HepG2 (cell line): ENCODE results near the gene RHBDL1. TPM values are rescaled to one million over a fixed set of nuclear protein-coding genes. Genes with fewer than 3 reads are reported as not detected.

Source experiments
- ATAC-seq: fragments of 200-7000 bp; cut with Tn5 transposase; 3 replicates; pipeline ENCODE4 v1.9.1; 2020; ENCODE audit warnings: mild to moderate bottlenecking, moderate library complexity
- BruUV-seq: library from RNA; stranded (reverse); fragments of 400-500 nt; replicated peaks from 2 replicates; lab custom pipeline; 2021; lab: Mats Ljungman, UMichigan
- CTCF ChIA-PET: fragments of 300-600 bp; formaldehyde crosslinking; extraction: SDS; loops from one replicate; lab custom pipeline; 2021; ENCODE audit warnings: low total read pairs, inconsistent platforms, low intra/inter-chr PET ratio; lab: Yijun Ruan, JAX
- POLR2A ChIA-PET: fragments of 350-600 bp; sonication (Branson Sonifier 250); formaldehyde crosslinking; loops from one replicate; lab custom pipeline; 2020; ENCODE audit warnings: antibody characterized with exemption, inconsistent platforms; lab: Yijun Ruan, JAX
- DNase-seq: peaks from one replicate; pipeline ENCODE4 v3.0.0-alpha.2; 2015; ENCODE audit warnings: low spot score
- FAIRE-seq: peaks from 3 replicates; lab custom pipeline; 2011; peaks lifted over from hg19 to GRCh38; lab: Jason Lieb, UNC
- H2AFZ ChIP-seq: one replicate; pipeline ENCODE4 v1.6.1; 2011; ENCODE audit warnings: low read length, inconsistent platforms
- H3K27ac ChIP-seq: fragments of 300-600 bp; 3 replicates; pipeline ENCODE4 v1.8.0; 2011; ENCODE audit warnings: mixed run types, mild to moderate bottlenecking, mixed read lengths, low read length, inconsistent platforms; ENCODE audit not compliant: insufficient read depth; ENCODE audit errors: extremely low read length
- H3K27me3 ChIP-seq, 2 experiments: fragments of 200-600 bp in 1 of 2; 2 replicates in 1 of 2; 3 replicates in 1 of 2; pipeline versions ENCODE4 v1.6.0 to v1.8.0; 2011; ENCODE audit warnings: low read length in 2 of 2, mild to moderate bottlenecking in 2 of 2, moderate library complexity in 2 of 2, inconsistent platforms in 1 of 2; ENCODE audit not compliant: insufficient read depth in 2 of 2, control insufficient read depth in 1 of 2
- H3K36me3 ChIP-seq, 2 experiments: fragments of 200-600 bp in 1 of 2; replicated peaks in 1 of 2; 2 replicates in 1 of 2; 3 replicates in 1 of 2; pipeline versions ENCODE4 v1.5.1 to v1.8.0; 2011; ENCODE audit warnings: low read length in 2 of 2, inconsistent platforms in 1 of 2; ENCODE audit not compliant: insufficient read depth in 2 of 2, control insufficient read depth in 1 of 2
- H3K4me1 ChIP-seq: 2 replicates; pipeline ENCODE4 v1.5.1; 2012; ENCODE audit warnings: low read length, inconsistent platforms; ENCODE audit not compliant: insufficient read depth
- H3K4me2 ChIP-seq: 2 replicates; pipeline ENCODE4 v1.6.0; 2011; ENCODE audit warnings: low read depth, low read length, inconsistent platforms
- H3K4me3 ChIP-seq, 3 experiments: fragments of 200-600 bp in 1 of 3; sonication (generic), shearing (Covaris generic) in 1 of 3; replicated peaks in 1 of 3; 2 replicates each; pipeline ENCODE4 v1.5.1; 2011 to 2016; ENCODE audit warnings: low read length in 3 of 3, inconsistent platforms in 2 of 3, low read depth in 2 of 3, mild to moderate bottlenecking in 2 of 3, control low read depth in 1 of 3, mixed read lengths in 1 of 3; ENCODE audit not compliant: insufficient read depth in 1 of 3
- H3K79me2 ChIP-seq: one replicate; pipeline ENCODE4 v1.6.1; 2011; ENCODE audit warnings: low read length, inconsistent platforms; ENCODE audit not compliant: insufficient read depth
- H3K9ac ChIP-seq: 2 replicates; pipeline ENCODE4 v1.6.0; 2011; ENCODE audit warnings: mild to moderate bottlenecking, low read depth, low read length, inconsistent platforms; ENCODE audit not compliant: insufficient read depth
- H3K9me3 ChIP-seq: 2 replicates; pipeline ENCODE4 v1.5.1; 2012; ENCODE audit warnings: mild to moderate bottlenecking, low read length
- H4K20me1 ChIP-seq: 2 replicates; pipeline ENCODE4 v1.6.0; 2011; ENCODE audit warnings: inconsistent platforms, mild to moderate bottlenecking, low read length, moderate library complexity; ENCODE audit not compliant: insufficient read depth
- AGO1 ChIP-seq: fragments of 200-400 bp; formaldehyde crosslinking; IDR thresholded peaks from 2 replicates; pipeline ENCODE4 v1.6.1; 2017; ENCODE audit warnings: mild to moderate bottlenecking, low read depth, low read length, moderate library complexity; ENCODE audit not compliant: poor library complexity, severe bottlenecking
- HNRNPUL1 ChIP-seq: fragments of 200-400 bp; formaldehyde crosslinking; IDR thresholded peaks from 2 replicates; pipeline ENCODE4 v1.6.1; 2017; ENCODE audit warnings: low read depth, mild to moderate bottlenecking, low read length, moderate library complexity
- MTA1 ChIP-seq: sonication (generic); formaldehyde crosslinking; IDR thresholded peaks from 2 replicates; pipeline ENCODE4 v1.4.0; 2020; ENCODE audit warnings: missing genetic modification reagents, mild to moderate bottlenecking, borderline replicate concordance
- PAWR ChIP-seq: sonication (generic); formaldehyde crosslinking; IDR thresholded peaks from 2 replicates; pipeline ENCODE4 v1.4.0; 2020; ENCODE audit warnings: missing genetic modification reagents, mild to moderate bottlenecking, borderline replicate concordance
- ZNF180 ChIP-seq: sonication (generic); formaldehyde crosslinking; IDR thresholded peaks from 2 replicates; pipeline ENCODE4 v1.4.0; 2020; ENCODE audit warnings: low read depth, missing genetic modification reagents, borderline replicate concordance
- WGBS: methylation state at CpG from one replicate; pipeline ENCODE4 v1.1.6; 2017; ENCODE audit warnings: low lambda C conversion rate; 5-methylcytosine and 5-hydroxymethylcytosine counted together
- in situ Hi-C: cut with HindIII; loops from 2 replicates; pipeline ENCODE4 v1.10.0; 2017; ENCODE audit warnings: low pct_unique_long_range_greater_than_20kb; ENCODE audit not compliant: extremely low pct_ligation_motif_present
- intact Hi-C: fragments of 100-400 bp; cut with micrococcal nuclease; formaldehyde crosslinking; loops from one replicate; pipeline ENCODE4 v1.10.0; 2022; ENCODE audit not compliant: unreplicated experiment
- polyA plus RNA-seq, 8 experiments: library from polyadenylated mRNA; depleted of rRNA in 3 of 8; stranded (reverse) in 7 of 8; unstranded in 1 of 8; fragments of >200 nt; fragmentation: Illumina TruSeq in 4 of 8; extraction: Trizol in 4 of 8; gene quantifications; 2 replicates each; pipeline versions ENCODE4 v1.2.1 to v1.2.3, GENCODE V29; 2011 to 2016; ENCODE audit warnings: low read depth in 4 of 8, missing spikeins in 1 of 8, mixed read lengths in 1 of 8; ENCODE audit not compliant: insufficient read depth in 1 of 8
- total RNA-seq, 5 experiments: library from RNA; depleted of rRNA; stranded (reverse); fragments of >200 nt; fragmentation: Illumina TruSeq; extraction: Trizol; gene quantifications; 2 replicates each; pipeline ENCODE4 v1.2.3, GENCODE V29; 2016; ENCODE audit warnings: low read depth in 1 of 5

RHBDL1 gene
- total and polyA plus RNA-seq, 2 of the 13 experiments (the other 11 are each of a cell fraction or from before 2014, with no cell fraction given): 1.8 to 3.8 TPM

DNA sequence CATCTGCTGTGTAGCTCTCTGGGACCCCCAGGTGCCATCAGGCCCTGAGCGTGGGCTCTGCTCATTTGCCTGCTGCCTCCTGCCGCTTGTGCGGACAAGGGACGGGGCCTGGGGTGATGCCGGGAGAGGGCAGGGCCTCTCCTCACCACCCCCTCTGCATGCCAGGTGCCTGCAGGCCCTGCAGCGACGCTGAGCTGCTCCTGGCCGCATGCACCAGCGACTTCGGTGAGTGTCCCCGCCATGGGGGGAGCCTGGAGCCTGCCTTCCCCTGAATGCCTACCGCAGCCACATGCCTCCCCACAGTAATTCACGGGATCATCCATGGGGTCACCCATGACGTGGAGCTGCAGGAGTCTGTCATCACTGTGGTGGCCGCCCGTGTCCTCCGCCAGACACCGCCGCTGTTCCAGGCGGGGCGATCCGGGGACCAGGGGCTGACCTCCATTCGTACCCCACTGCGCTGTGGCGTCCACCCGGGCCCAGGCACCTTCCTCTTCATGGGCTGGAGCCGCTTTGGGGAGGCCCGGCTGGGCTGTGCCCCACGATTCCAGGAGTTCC lies 41.4 kb downstream of the RHBDL1 start (continued):
- no peak for TF ChIP-seq MTA1
- no peak for TF ChIP-seq PAWR (CRISPR knock-in tag)
- peak; percentile 23 for TF ChIP-seq AGO1

DNA sequence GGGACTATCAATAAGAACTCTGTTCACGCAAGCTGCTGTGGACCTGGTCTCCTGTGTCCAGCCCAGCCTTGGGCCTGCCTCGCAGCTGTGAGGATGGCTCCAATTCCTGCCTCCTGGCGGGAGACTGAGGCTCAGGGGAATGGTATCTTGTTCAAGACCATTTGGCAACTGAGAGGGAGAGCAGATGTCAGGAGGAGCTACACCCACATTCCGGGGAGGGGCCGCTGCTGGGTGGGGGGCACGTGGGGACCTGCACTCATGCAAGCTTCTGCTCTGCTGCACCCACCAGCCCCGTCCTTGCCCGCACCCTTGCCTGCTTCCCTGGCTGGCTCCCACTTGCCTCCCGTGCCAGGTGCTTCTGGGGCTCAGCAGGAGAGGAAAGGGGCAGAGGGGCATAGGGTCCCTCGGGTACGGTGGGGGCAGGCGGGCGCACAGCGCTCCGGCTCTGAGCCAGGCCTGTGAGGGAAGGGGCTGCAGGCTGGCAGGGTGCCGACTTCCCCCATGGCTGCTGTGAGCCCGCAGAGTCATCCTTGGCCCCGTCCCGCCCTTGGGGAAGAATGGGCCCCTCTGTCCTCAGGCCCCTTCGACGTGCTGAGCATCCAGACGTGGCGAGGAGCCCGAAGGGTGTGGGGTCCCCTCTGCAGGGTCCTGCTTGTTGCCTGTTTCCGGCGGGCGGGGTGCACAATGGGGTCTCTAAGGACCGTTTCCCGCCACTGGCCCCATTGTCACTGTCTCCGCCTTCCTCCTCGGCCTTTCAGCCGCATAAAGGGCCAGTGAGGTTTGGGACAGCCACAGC lies 42.2 kb downstream of the RHBDL1 start:
- H3K4me1 ChIP-seq: peaks cover 53% of the 10 kb centered on the region
- intact Hi-C loops: no loop called here
- H4K20me1 ChIP-seq: peaks cover 5% of the 10 kb centered on the region
- BruUV-seq: no TSS peak
- no peak for FAIRE-seq
- no peak overlapping the region for H3K27ac ChIP-seq
- no peak for TF ChIP-seq ZNF180 (CRISPR knock-in tag)
- TF ChIP-seq AGO1: peak; percentile 29
- TF ChIP-seq, all 625 proteins: peak for 1
- H3K4me2 ChIP-seq: no peak overlapping the region
- H2AFZ ChIP-seq: no peak overlapping the region
- H3K4me3 ChIP-seq: no peak overlapping the region
- ATAC-seq (no peak), DNase-seq (no peak)
- no peak overlapping the region for H3K9ac ChIP-seq
- ChIA-PET POLR2A (no interaction called here), CTCF (no interaction called here)
- H3K79me2 ChIP-seq: peaks cover 3% of the 10 kb centered on the region
- WGBS: 100% methylated on average over 5 of the region's 32 CpGs
- no peaks in the 10 kb centered on the region for H3K36me3 ChIP-seq
- in situ Hi-C loops: no loop called here
- H3K9me3 ChIP-seq: no peaks in the 10 kb centered on the region
- no peaks in the 10 kb centered on the region for H3K27me3 ChIP-seq

GRCh38 chr16:718389-718788 lies 42.9 kb downstream of the RHBDL1 start:
- in situ Hi-C loops: no loop called here
- Histone ChIP-seq H3K79me2 (peaks cover 3% of the 10 kb centered on the region), H3K4me3 (no peak overlapping the region), H3K27me3 (no peaks in the 10 kb centered on the region), H4K20me1 (peaks cover 5% of the 10 kb centered on the region), H3K4me2 (no peak overlapping the region), H3K9me3 (no peaks in the 10 kb centered on the region), H3K4me1 (peaks cover 50% of the 10 kb centered on the region), H3K36me3 (no peaks in the 10 kb centered on the region), H3K9ac (no peak overlapping the region), H2AFZ (no peak overlapping the region), H3K27ac (no peak overlapping the region)
- CTCF ChIA-PET: no interaction called here
- POLR2A ChIA-PET: no interaction called here
- no peak for TF ChIP-seq HNRNPUL1
- TF ChIP-seq AGO1: peak; percentile 49
- ATAC-seq (no peak), DNase-seq (no peak), FAIRE-seq (no peak)
- intact Hi-C loops: no loop called here
- 100% methylated on average over 6 of the region's 9 CpGs for WGBS
- BruUV-seq: no TSS peak
